NCI-H2196 (cell line): Measurements from ENCODE around the gene TSPAN12.
"Not testable (repeated sequence)": the region's sequence is repeated elsewhere in the genome, so short reads cannot be mapped to it uniquely, and the experiment has no call there.

ENCODE experiments used
- DNase-seq: peaks from one replicate; lab custom pipeline; 2025; ENCODE audit not compliant: unreplicated experiment; lab: John Stamatoyannopoulos, UW

Gene TSPAN12

DNA sequence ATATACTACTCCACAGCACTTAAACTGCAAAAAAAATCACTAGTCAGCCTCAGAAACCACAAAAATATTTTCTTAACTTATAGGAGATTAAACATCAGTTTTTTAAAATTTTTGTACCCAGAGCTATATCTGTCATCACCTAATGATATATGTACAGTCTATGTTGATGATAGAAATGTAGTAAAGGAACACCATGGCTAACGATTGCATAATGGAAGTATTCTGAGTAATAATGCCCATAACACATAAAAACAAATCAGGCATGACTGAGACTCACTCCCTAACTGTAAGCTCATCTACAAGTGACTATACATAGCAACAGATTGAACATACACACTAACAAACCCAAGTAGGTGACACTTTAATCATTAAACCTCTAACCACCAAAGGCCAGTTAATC is 51.3 kb downstream of the TSPAN12 start:
- no peak for DNase-seq

DNA sequence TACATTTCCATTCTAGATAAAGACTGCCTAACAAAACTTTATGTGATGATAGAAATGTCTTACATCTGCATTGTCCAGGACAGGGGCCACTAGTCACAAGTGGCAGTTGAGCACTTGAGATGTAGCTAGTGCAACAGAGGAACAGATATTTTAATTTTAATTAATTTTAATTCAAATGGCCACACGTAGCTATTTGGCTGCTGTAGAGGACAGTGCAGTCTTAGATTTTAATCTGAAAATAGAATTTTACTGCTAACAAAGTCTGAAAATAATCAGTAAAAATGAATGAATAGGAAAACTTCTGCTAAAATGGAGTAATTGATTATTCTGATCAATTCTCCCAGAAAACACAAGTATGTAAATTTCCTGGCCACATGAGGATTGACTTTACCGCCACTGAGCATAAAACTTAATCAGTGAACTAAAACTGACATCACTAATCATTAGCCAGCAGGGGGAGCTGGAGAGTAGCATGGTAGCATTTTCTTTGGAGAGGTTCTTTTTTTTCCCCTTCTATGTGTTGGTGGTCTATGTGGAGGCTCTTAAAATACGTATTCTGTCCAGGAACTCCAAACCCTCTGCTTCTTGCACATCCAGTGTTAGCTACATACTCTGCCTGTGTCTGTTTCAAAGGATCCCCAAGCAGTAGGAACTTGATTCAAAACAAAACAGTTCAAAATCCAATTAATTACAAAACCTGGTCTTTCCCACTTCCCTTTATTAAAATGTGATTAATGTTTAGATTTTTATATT is 52.1 kb downstream of the TSPAN12 start:
- peak; percentile 66 for DNase-seq

DNA sequence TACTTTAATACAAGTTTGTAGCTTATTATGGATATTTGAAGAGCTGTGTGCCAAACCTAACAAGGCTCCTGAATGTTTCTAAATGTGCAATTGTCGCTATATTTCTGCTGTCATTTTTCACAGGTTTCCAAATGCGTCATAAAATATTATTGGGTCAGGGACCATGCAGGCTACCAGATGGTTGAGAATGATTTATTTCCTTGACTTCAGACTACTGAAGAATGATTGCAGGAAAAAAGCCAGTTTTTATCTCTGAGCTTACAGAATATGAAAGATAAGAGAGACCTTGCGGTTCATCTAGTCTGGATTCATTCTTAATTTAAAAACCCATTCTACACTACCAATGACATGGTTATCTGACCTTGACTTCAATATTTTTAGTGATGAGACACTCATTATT is 55.2 kb downstream of the TSPAN12 start:
- no peak for DNase-seq

DNA sequence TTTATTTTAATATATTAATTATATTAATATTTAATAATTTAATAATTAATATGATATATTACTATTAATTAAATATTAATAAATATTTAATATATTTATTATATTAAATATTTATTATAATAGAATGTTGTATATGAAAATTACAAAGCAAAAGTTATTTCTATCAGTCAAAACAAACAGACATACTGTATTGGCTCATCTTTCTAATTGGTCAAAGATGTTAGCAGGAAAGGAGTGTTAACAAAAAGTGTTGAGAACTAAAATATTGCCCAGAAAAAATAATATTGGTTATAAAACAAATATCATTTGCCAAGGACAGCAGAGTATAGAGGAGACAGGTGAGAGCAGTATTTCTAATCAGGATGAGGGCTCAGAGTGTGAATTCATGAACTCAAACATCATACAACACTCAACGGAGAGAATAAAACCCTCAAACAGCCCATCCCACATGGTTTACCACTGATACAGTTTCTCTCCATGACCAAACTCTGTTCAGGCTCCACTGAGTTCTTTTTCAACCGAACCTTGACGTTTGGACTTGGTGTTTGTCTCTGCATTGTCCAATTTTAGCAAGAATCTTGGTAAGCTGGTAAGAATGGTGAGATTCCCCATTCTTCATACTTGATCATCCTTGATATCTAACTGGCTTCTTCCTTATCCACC is 58.0 kb downstream of the TSPAN12 start:
- no peak for DNase-seq

DNA sequence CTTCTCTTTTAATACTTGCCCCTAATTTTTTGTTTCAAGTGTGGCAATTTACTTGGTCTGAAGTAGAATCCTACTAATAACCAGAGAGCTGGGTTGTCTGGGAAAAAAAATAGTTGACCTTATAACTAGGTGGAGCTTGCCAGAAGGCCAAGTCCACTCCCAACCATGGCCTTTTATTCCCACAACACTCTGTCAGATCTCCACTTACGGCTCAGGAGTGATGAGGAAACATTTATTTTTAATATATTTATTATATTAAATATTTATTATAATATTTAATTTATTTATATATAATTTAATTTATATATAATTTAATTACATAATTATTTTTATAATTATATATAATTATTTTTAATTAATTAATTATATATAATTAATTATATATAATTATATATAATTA is 58.8 kb downstream of the TSPAN12 start:
- no peak for DNase-seq

DNA sequence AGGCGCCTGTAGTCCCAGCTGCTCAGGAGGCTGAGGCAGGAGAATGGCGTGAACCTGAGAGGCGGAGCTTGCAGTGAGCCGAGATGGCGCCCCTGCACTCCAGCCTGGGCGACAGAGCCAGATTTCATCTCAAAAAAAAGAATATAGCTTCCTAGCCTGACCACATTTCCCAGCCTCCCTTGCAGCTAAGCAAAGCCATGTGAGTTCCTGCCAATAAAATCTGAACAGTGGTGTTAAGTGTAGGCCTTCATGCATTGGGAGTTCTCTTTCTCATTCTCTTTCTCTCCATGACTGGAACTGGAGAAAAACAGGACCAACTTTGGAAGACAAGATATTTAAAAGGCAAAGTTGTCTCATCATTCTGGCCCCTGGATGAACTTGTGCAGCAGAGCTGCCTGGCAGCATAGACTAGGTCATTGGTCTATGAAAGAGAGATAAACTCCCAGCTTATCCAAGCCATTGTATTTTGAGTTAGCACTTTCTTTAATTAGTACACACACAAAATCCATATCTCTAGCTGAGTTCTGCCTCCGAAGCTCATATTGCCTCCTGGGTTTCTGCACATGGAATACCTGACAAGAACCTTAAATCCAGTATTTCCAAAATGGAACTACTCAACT is 60.8 kb downstream of the TSPAN12 start:
- DNase-seq: no peak

DNA sequence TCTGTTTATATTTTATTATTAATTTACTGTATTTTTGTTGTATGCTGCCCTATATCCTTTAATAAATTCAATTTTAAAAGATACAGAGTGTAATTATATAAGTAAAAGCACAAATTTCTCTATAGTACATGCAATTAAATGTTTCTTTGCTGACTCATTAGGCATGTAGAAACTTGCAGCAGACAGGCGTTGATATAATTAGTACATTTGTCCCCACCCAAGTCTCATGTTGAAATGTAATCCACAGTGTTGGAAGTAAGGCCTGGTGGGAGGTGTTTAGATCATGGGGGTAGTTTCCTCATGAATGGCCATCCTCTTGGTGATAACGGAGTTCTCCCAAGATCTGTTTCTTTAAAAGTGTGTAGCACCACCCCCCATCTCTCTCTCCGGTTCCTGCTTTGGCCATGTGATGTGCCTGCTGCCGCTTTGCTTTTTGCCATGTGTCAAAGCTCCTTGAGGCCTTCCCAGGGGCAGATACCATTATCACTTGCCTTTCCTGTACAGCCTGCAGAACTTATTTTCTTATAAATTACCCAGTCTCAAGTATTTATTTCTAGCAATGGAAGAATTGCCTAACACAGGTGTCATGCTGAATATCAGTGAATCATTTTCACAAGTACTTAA is 63.7 kb downstream of the TSPAN12 start:
- no peak for DNase-seq

DNA sequence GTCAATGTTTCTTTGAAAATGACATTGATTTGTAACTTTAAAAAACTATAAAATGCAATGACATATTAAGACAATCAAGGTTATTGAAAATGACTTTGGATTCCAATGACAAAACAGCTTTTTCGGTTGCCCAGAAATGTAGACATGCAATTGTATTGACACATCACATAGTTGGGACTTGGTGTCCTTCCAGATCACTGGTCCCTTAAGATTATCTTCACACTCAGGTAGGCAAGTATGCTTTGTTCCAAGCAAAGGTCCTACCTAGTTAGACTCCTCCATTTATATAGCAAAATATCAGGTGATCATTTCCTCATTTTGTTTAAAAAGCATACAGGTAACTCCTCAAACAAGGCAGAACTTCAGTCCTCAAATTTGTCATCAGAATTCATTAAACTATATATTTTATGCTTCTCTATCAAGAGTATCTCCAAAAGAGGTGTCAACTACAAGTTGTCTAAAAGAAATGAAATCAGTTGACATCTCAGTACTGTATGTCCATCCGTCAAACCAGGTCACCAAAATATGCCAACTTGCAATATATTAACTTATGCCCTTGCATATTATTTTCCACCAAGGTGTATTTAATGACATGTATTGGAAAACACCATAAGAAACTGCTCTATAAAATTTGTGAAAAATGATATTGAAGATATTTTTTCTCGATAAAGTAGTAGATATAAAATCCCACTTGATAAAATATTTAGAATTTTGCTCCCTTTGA is 64.6 kb downstream of the TSPAN12 start:
- no peak for DNase-seq

DNA sequence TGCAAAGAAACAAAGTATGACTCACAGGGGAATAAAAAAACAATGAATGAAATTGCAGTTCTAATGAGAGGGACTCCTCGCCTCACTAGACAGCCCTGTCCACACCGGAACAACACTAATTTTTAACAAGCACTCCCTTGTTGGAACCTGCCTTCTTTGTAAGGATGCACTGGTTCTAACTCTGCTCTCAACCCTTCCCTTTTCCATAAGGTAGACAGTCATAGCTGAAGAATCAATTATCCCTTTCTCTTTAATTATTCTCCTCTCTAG is 65.1 kb downstream of the TSPAN12 start:
- DNase-seq: no peak

DNA sequence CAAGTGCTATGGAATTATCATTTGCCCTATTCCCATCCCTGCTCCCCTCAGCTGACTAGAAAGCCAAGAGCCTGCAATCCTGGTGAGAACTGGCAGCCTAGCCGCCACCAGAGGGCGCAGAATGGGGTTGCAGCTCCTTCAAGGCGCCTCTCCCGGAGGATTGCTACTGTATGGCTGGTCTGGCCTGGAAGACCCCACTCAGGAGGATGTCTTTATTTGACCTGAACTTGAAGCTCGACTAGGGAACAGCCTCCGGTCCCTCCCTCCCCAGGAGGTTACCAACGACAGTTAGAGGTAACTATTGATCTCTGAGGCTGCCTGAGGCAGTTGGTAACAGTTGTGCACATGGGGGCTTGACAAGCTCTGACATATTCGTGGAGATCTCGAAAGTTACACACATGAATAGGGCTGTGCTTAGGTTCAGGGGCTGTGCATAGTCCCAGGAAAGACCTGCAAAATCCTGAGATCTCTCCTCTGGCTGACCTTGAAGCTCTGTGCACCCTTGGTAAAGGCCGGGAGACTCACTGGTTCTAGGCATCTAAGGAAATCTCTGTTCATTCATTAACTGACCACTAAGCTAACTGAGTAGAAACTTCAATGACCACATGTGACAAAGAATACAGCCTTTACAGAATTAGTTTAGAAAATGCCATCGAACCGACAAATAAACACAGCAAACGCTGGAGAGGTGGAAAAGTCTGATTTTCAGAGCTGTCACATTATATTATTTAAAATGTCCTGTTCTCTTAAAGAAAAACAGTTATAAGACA is 65.7 kb downstream of the TSPAN12 start:
- DNase-seq: peak; percentile 6

DNA sequence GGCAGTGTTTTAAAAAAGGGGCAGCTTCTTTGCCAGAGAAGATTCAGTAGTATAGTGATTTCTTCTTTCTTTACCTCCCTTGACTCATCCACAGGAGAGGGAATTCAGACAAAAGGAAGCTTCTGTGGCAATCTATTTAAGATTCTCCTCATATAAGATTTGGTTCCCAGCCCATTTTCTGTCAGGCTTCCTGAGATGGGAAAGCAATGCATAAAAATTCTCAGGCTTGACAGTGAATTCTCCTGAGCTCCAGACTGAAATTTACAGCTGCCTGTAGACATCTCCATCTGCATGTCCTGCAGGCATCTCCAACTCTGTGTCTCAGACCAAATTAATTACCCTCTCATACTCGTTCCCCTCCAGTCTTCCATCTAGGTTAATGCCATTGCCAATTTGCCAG is 72.8 kb downstream of the TSPAN12 start:
- no peak for DNase-seq

DNA sequence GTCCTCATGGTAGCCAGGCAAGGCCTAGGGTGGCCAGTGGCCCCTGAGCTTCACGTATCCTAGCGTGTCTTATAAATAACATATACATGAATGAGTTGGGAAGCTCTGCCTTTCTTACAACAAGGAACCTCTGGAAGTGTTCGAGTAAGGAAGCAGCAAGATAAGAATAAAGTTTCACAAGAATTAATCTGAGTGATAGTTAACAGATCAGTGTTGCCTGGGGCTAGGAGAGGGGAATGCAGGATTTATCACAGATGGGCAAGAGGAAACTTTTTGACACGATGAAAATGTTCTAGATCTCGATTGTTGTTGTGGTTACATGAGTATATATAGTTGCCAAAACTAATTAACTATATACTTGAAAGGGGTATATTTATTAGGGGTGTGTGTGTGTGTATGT is 74.2 kb downstream of the TSPAN12 start:
- no peak for DNase-seq

DNA sequence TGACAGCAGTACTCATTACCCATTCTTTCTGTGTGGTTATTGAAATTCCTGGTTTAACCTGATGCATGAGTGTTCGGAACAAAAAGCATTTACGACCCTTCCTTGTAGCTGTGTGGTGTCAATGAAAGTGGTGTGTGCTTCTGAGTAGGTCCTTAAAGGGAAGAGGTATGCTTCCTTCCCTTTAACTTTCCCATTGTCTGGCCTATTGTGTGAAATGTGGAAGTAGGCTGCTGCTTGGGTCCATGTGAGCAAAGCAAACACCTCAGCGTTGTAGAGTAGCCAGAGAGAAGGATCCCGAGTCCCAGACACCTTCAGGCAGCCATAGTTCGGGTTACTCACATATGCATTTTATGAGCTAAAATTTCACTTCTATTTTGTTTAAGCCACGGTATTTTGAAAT is 74.7 kb downstream of the TSPAN12 start:
- DNase-seq: no peak

DNA sequence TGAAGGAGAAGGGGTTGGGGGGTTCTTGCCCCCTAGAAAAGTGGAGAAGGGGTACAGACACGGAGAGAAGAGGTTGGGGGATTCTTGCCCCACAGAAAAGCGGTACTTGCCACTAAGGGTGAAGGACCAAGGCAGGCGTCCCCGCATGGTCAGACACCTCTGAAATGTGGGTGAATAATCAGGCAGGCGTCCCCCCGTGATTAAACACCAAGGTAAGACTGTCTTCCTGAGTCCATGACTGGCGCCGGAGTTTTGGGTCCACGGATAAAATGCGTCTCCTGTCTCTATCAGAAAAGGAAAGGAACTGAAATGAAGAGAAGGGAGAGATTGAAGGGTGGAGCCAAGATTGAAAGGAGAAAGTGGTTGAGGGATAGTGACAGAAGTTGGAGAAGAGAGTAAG is 76.0 kb downstream of the TSPAN12 start:
- not testable (repeated sequence) for DNase-seq

DNA sequence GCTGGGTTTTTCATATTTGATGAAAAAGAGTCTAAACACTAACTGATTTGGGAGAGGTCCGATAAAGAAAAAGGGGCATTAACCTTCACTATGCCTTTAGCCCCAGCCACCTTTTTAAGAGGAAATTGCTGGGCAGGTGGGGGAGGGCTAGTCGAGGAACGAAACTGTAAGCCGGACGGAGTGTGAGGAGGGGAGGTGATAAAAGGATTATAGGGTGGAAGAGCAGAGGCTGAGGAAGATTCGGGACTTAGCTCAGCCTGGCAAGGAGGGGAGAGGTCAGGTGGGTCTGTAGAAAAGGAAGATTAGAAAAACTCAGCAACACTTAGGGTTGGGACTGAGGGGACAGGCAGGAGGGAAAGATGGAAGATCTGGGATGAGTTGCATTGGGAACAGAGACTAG is 77.0 kb downstream of the TSPAN12 start:
- no peak for DNase-seq

DNA sequence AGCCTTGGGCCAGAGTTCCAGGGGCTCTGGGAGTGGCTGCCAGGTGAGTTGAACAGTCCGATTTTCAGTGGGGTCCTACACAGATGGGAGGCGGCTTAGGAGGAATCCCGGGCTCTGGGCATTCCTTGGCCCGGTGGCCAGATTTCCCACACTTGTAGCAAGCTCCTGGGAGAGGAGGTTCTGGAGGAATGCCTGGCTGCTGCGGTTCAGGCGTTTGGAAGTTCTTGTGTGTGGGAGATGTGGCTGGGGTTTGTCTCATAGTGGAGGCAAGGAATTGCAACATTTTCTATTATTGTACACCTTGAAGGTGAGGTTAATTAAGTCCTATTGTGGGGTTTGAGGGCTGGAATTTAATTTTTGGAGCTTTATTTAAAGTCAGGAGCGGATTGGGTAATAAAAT is 77.5 kb downstream of the TSPAN12 start:
- DNase-seq: not testable (repeated sequence)

DNA sequence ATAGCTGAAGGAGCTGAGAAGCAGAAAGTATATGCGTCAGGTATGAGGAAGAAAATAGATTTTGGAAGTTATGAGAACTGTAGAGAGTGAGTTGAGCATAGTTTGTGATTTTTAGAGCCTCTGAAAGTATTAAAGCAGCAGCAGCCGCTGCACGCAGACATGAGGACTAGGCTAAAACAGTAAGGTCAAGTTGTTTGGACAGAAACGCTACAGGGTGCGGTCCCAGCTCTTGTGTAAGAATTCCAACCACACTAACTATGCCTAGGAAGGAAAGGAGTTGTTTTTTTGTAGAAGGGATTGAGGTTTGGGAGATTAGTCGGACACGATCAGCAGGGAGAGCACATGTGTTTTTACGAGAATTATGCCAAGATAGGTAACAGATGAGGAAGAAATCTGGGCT is 78.9 kb downstream of the TSPAN12 start:
- not testable (repeated sequence) for DNase-seq

DNA sequence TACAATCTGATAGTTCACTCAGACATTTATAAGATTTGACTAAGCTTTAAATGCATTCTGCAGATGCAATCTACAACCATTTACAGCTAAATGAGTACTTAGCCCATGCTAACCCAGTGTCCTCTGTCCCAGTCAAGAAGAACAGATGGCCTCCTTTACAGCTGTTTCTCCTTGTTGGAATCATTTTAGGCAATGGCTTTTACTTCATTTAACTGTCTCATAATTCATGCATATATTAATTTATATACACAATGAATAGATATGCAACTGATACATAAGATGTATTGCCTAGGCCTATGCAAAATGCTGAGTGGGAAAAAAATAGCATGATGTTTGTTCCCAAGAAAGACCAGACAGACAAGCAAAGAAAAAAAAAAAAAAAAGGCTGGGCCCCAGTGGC is 82.2 kb downstream of the TSPAN12 start:
- DNase-seq: no peak

DNA sequence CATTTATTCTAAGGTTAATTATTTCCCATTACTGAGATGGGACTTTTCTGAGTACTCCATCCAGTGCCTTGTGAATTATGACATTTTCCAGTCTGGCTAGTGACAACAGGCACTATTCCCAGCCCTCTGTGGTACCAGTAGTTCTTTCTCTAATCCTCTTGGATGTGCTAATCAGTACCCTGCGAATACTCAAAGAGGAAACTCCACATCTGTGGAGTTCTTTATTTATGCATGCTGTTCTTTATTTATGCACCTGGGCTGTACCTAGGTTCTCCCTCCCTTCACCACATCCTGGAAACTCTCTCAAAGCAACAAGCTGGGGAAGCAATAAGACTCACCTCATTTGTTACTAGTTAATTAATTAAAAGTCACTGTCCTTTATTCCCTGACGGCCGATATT is 83.5 kb downstream of the TSPAN12 start:
- DNase-seq: no peak

DNA sequence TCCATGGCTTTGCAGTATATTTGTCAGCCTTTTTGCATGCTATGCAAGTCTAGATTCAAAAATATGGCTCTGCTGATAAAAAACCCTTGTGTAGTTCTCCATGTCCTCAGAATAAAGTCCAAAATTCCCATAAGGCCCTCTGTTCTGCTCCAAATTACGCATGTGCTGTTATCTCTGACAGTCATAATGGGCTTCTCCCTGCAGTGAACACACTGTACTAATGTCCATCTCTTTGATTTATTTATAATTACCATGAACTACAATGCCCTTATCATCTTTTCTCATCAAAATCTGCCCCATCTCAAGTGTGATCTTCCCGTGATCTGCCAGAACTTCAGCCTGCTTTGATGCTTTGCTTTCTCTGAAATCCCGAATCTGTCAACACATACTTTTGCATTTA is 87.7 kb downstream of the TSPAN12 start:
- DNase-seq: no peak

DNA sequence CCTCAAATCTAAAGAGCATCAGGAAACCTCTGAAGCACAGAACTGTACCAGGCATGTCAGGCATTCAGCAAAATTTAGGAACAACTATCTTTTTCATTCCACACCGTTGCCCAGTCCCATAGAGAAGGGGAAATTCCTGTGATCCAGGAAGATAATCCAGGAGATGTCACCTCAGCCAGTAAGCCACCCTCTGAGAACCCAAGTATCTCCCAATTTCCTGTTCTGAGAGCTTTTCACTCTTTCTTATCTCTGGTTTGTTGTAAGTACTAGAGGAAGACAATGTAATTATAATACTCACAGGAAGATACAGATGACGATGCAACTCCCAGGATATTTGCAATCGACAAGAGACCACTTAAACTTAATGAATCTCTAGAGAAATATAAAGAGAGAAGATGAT is 97.1 kb downstream of the TSPAN12 start:
- DNase-seq: no peak
